ENCODE results near the gene JAG1.
A peak's percentile ranks its signal among the peaks of the same experiment; 100 is the strongest.

JAG1 gene

GRCh38 chr20:10667560-10668167, 6.1 kb downstream of the JAG1 start:
- H3K4me1 ChIP-seq (ENCODE audit: control insufficient read depth, insufficient read depth, low read length) = peaks cover 80% of the 10 kb centered on the region
- peaks cover 9% of the 10 kb centered on the region for H3K36me3 ChIP-seq (ENCODE audit: control insufficient read depth, insufficient read depth, low read length)
- H3K27ac ChIP-seq (ENCODE audit: low read depth, low read length) = no peak overlapping the region
- no peaks in the 10 kb centered on the region for H3K9me3 ChIP-seq (ENCODE audit: control insufficient read depth, insufficient read depth, low read length)
- H3K4me3 ChIP-seq (ENCODE audit: low read depth, low read length) = no peak overlapping the region
- no peak overlapping the region for H3K9ac ChIP-seq (ENCODE audit: low read depth, low read length)
- peaks cover 9% of the 10 kb centered on the region; the same call in 1 of the 2 replicates for H3K27me3 ChIP-seq (ENCODE audit: control insufficient read depth, insufficient read depth, low read length)

- Histone ChIP-seq H3K4me1 (ENCODE audit: control insufficient read depth, insufficient read depth, low read length) (peaks cover 83% of the 10 kb centered on the region), H3K27ac (ENCODE audit: low read depth, low read length) (peak overlapping the region; percentile 13), H3K36me3 (ENCODE audit: control insufficient read depth, insufficient read depth, low read length) (peaks cover 15% of the 10 kb centered on the region)
Measured at GRCh38 chr20:10667077-10667401, 6.8 kb downstream of the JAG1 start.

GRCh38 chr20:10666221-10667076, 7.3 kb downstream of the JAG1 start:
- Histone ChIP-seq H3K27ac (ENCODE audit: low read depth, low read length) (peak overlapping the region; percentile 86), H3K9ac (ENCODE audit: low read depth, low read length) (no peak overlapping the region), H3K4me1 (ENCODE audit: control insufficient read depth, insufficient read depth, low read length) (peaks cover 82% of the 10 kb centered on the region), H3K36me3 (ENCODE audit: control insufficient read depth, insufficient read depth, low read length) (peaks cover 21% of the 10 kb centered on the region), H3K4me3 (ENCODE audit: low read depth, low read length) (no peak overlapping the region), H3K9me3 (ENCODE audit: control insufficient read depth, insufficient read depth, low read length) (no peaks in the 10 kb centered on the region), H3K27me3 (ENCODE audit: control insufficient read depth, insufficient read depth, low read length) (peaks cover under 1% of the 10 kb centered on the region; the same call in 1 of the 2 replicates)

More at GRCh38 chr20:10667077-10667401, 6.8 kb downstream of the JAG1 start:
- Histone ChIP-seq H3K9ac (ENCODE audit: low read depth, low read length) (no peak overlapping the region), H3K4me3 (ENCODE audit: low read depth, low read length) (no peak overlapping the region), H3K9me3 (ENCODE audit: control insufficient read depth, insufficient read depth, low read length) (no peaks in the 10 kb centered on the region), H3K27me3 (ENCODE audit: control insufficient read depth, insufficient read depth, low read length) (peaks cover 3% of the 10 kb centered on the region; the same call in 1 of the 2 replicates)

GRCh38 chr20:10665791-10666190, 8.0 kb downstream of the JAG1 start:
- Histone ChIP-seq H3K9me3 (ENCODE audit: control insufficient read depth, insufficient read depth, low read length) (no peaks in the 10 kb centered on the region), H3K4me3 (ENCODE audit: low read depth, low read length) (no peak overlapping the region), H3K36me3 (ENCODE audit: control insufficient read depth, insufficient read depth, low read length) (peaks cover 27% of the 10 kb centered on the region), H3K9ac (ENCODE audit: low read depth, low read length) (no peak overlapping the region), H3K27me3 (ENCODE audit: control insufficient read depth, insufficient read depth, low read length) (no peaks in the 10 kb centered on the region), H3K27ac (ENCODE audit: low read depth, low read length) (peak overlapping the region; percentile 86), H3K4me1 (ENCODE audit: control insufficient read depth, insufficient read depth, low read length) (peaks cover 82% of the 10 kb centered on the region)

- H3K9ac ChIP-seq (ENCODE audit: low read depth, low read length) = no peak overlapping the region
- peaks cover 82% of the 10 kb centered on the region for H3K4me1 ChIP-seq (ENCODE audit: control insufficient read depth, insufficient read depth, low read length)
- peak overlapping the region; percentile 20 for H3K4me3 ChIP-seq (ENCODE audit: low read depth, low read length)
- peak overlapping the region; percentile 86 for H3K27ac ChIP-seq (ENCODE audit: low read depth, low read length)
- peaks cover 33% of the 10 kb centered on the region for H3K36me3 ChIP-seq (ENCODE audit: control insufficient read depth, insufficient read depth, low read length)
- H3K27me3 ChIP-seq (ENCODE audit: control insufficient read depth, insufficient read depth, low read length) = no peaks in the 10 kb centered on the region
- no peaks in the 10 kb centered on the region for H3K9me3 ChIP-seq (ENCODE audit: control insufficient read depth, insufficient read depth, low read length)
Measured at GRCh38 chr20:10665027-10665561, 8.7 kb downstream of the JAG1 start.

GRCh38 chr20:10663756-10664155, 10.0 kb downstream of the JAG1 start:
- Histone ChIP-seq H3K27me3 (ENCODE audit: control insufficient read depth, insufficient read depth, low read length) (no peaks in the 10 kb centered on the region), H3K27ac (ENCODE audit: low read depth, low read length) (peak overlapping the region; percentile 86), H3K9ac (ENCODE audit: low read depth, low read length) (no peak overlapping the region), H3K36me3 (ENCODE audit: control insufficient read depth, insufficient read depth, low read length) (peaks cover 40% of the 10 kb centered on the region), H3K9me3 (ENCODE audit: control insufficient read depth, insufficient read depth, low read length) (no peaks in the 10 kb centered on the region), H3K4me3 (ENCODE audit: low read depth, low read length) (no peak overlapping the region), H3K4me1 (ENCODE audit: control insufficient read depth, insufficient read depth, low read length) (peaks cover 82% of the 10 kb centered on the region)

- no peak overlapping the region for H3K4me3 ChIP-seq (ENCODE audit: low read depth, low read length)
- no peaks in the 10 kb centered on the region for H3K27me3 ChIP-seq (ENCODE audit: control insufficient read depth, insufficient read depth, low read length)
- no peak overlapping the region for H3K27ac ChIP-seq (ENCODE audit: low read depth, low read length)
- H3K9me3 ChIP-seq (ENCODE audit: control insufficient read depth, insufficient read depth, low read length) = no peaks in the 10 kb centered on the region
- H3K36me3 ChIP-seq (ENCODE audit: control insufficient read depth, insufficient read depth, low read length) = peaks cover 44% of the 10 kb centered on the region
- peaks cover 75% of the 10 kb centered on the region for H3K4me1 ChIP-seq (ENCODE audit: control insufficient read depth, insufficient read depth, low read length)
- no peak overlapping the region for H3K9ac ChIP-seq (ENCODE audit: low read depth, low read length)
Measured at GRCh38 chr20:10662661-10663458, 10.9 kb downstream of the JAG1 start.

GRCh38 chr20:10662151-10662550, 11.6 kb downstream of the JAG1 start:
- peaks cover 50% of the 10 kb centered on the region for H3K36me3 ChIP-seq (ENCODE audit: control insufficient read depth, insufficient read depth, low read length)

GRCh38 chr20:10661261-10661660, 12.5 kb downstream of the JAG1 start:
- peaks cover 65% of the 10 kb centered on the region for H3K4me1 ChIP-seq (ENCODE audit: control insufficient read depth, insufficient read depth, low read length)

More at GRCh38 chr20:10662151-10662550, 11.6 kb downstream of the JAG1 start:
- no peak overlapping the region for H3K9ac ChIP-seq (ENCODE audit: low read depth, low read length)
- peaks cover 70% of the 10 kb centered on the region for H3K4me1 ChIP-seq (ENCODE audit: control insufficient read depth, insufficient read depth, low read length)
- no peaks in the 10 kb centered on the region for H3K9me3 ChIP-seq (ENCODE audit: control insufficient read depth, insufficient read depth, low read length)
- H3K4me3 ChIP-seq (ENCODE audit: low read depth, low read length) = no peak overlapping the region
- H3K27ac ChIP-seq (ENCODE audit: low read depth, low read length) = no peak overlapping the region
- H3K27me3 ChIP-seq (ENCODE audit: control insufficient read depth, insufficient read depth, low read length) = no peaks in the 10 kb centered on the region

GRCh38 chr20:10660661-10661060, 13.1 kb downstream of the JAG1 start:
- H3K9me3 ChIP-seq (ENCODE audit: control insufficient read depth, insufficient read depth, low read length) = no peaks in the 10 kb centered on the region
- no peak overlapping the region for H3K9ac ChIP-seq (ENCODE audit: low read depth, low read length)
- no peak overlapping the region for H3K27ac ChIP-seq (ENCODE audit: low read depth, low read length)
- peaks cover 62% of the 10 kb centered on the region for H3K36me3 ChIP-seq (ENCODE audit: control insufficient read depth, insufficient read depth, low read length)
- peaks cover 64% of the 10 kb centered on the region for H3K4me1 ChIP-seq (ENCODE audit: control insufficient read depth, insufficient read depth, low read length)
- no peaks in the 10 kb centered on the region for H3K27me3 ChIP-seq (ENCODE audit: control insufficient read depth, insufficient read depth, low read length)
- H3K4me3 ChIP-seq (ENCODE audit: low read depth, low read length) = no peak overlapping the region

More at GRCh38 chr20:10661261-10661660, 12.5 kb downstream of the JAG1 start:
- Histone ChIP-seq H3K4me3 (ENCODE audit: low read depth, low read length) (no peak overlapping the region), H3K36me3 (ENCODE audit: control insufficient read depth, insufficient read depth, low read length) (peaks cover 58% of the 10 kb centered on the region), H3K9me3 (ENCODE audit: control insufficient read depth, insufficient read depth, low read length) (no peaks in the 10 kb centered on the region), H3K27me3 (ENCODE audit: control insufficient read depth, insufficient read depth, low read length) (no peaks in the 10 kb centered on the region), H3K9ac (ENCODE audit: low read depth, low read length) (no peak overlapping the region), H3K27ac (ENCODE audit: low read depth, low read length) (no peak overlapping the region)

Measured in HUES48 (cell line).